C4-2B (cell line): ENCODE measurements around the gene RMP24.
"Not testable (repeated sequence)": the region's sequence is repeated elsewhere in the genome, so short reads cannot be mapped to it uniquely, and the experiment has no call there.

Source experiments
- ZFX ChIP-seq: fragments of 450-650 bp; IDR thresholded peaks from 2 replicates; pipeline ENCODE4 v1.6.1; 2017
- TF ChIP-seq, protein P1 (sequence below): fragments of 450-650 bp; conservative IDR thresholded peaks from 2 replicates; pipeline ENCODE4 v1.5.1; 2017; ENCODE audit warnings: mild to moderate bottlenecking

DNA sequence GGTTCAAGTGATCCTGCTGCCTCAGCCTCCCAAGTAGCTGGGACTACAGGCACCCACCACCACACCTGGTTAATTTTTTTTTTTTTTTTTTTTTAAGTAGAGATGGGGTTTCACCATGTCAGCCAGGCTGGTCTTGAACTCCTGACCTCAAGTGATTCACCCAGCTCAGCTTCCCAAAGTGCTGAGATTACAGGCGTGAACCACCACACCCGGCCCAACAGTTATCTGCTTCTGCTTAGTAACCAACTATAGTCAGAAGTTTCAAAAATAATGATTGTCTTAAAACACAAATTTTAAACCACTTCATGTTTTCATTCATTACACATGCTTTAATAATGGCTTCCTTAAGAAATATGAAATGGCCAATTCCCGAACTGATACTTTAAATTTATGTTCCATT, 51.8 kb downstream of the RMP24 start:
- TF ChIP-seq, protein P1, sequence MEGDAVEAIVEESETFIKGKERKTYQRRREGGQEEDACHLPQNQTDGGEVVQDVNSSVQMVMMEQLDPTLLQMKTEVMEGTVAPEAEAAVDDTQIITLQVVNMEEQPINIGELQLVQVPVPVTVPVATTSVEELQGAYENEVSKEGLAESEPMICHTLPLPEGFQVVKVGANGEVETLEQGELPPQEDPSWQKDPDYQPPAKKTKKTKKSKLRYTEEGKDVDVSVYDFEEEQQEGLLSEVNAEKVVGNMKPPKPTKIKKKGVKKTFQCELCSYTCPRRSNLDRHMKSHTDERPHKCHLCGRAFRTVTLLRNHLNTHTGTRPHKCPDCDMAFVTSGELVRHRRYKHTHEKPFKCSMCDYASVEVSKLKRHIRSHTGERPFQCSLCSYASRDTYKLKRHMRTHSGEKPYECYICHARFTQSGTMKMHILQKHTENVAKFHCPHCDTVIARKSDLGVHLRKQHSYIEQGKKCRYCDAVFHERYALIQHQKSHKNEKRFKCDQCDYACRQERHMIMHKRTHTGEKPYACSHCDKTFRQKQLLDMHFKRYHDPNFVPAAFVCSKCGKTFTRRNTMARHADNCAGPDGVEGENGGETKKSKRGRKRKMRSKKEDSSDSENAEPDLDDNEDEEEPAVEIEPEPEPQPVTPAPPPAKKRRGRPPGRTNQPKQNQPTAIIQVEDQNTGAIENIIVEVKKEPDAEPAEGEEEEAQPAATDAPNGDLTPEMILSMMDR = not testable (repeated sequence)
- TF ChIP-seq ZFX = not testable (repeated sequence)
